NCI-H146 (cell line): ENCODE results near the gene SLC25A42.
"Not testable (repeated sequence)": the region's sequence is repeated elsewhere in the genome, so short reads cannot be mapped to it uniquely, and the experiment has no call there.

Source experiments
- DNase-seq: peaks from one replicate; lab custom pipeline; 2025; lab: John Stamatoyannopoulos, UW

The SLC25A42 gene

GRCh38 chr19:19105365-19106055, 41.7 kb downstream of the SLC25A42 start:
- peak; percentile 93 for DNase-seq

GRCh38 chr19:19106056-19106551, 42.3 kb downstream of the SLC25A42 start:
- peak; percentile 80 for DNase-seq

- not testable (repeated sequence) for DNase-seq
Observed at GRCh38 chr19:19106938-19107337, 43.1 kb downstream of the SLC25A42 start.

GRCh38 chr19:19107654-19108053, 43.9 kb downstream of the SLC25A42 start:
- no peak for DNase-seq

GRCh38 chr19:19109601-19110000, 45.8 kb downstream of the SLC25A42 start:
- DNase-seq, result no peak

- DNase-seq, result peak; percentile 46
Observed at GRCh38 chr19:19110410-19111135, 46.8 kb downstream of the SLC25A42 start.

GRCh38 chr19:19111136-19111835, 47.5 kb downstream of the SLC25A42 start:
- DNase-seq, result no peak

GRCh38 chr19:19111967-19112580, 48.3 kb downstream of the SLC25A42 start:
- no peak for DNase-seq

GRCh38 chr19:19113040-19113626, 49.3 kb downstream of the SLC25A42 start:
- DNase-seq, result peak; percentile 16

- peak; percentile 51 for DNase-seq
Observed at GRCh38 chr19:19115954-19116353, 52.2 kb downstream of the SLC25A42 start.

GRCh38 chr19:19119325-19120237, 55.8 kb downstream of the SLC25A42 start:
- DNase-seq, result no peak

- no peak for DNase-seq
Observed at GRCh38 chr19:19120308-19121231, 56.8 kb downstream of the SLC25A42 start.

- no peak for DNase-seq
Observed at GRCh38 chr19:19121371-19121770, 57.6 kb downstream of the SLC25A42 start.

- DNase-seq, result no peak
Observed at GRCh38 chr19:19122902-19123301, 59.1 kb downstream of the SLC25A42 start.

- no peak for DNase-seq
Observed at GRCh38 chr19:19123386-19123785, 59.6 kb downstream of the SLC25A42 start.

GRCh38 chr19:19126102-19126501, 62.3 kb downstream of the SLC25A42 start:
- DNase-seq, result no peak

- no peak for DNase-seq
Observed at GRCh38 chr19:19131989-19132388, 68.2 kb downstream of the SLC25A42 start.

- no peak for DNase-seq
Observed at GRCh38 chr19:19132912-19133311, 69.1 kb downstream of the SLC25A42 start.

GRCh38 chr19:19133985-19134384, 70.2 kb downstream of the SLC25A42 start:
- DNase-seq, result no peak
